Dedifferentiated amniotic fluid mesenchymal stem cell (primary cell): ENCODE data around the gene IGSF6.
"Not testable (repeated sequence)": the region's sequence is repeated elsewhere in the genome, so short reads cannot be mapped to it uniquely, and the experiment has no call there.

Experiments
- DNase-seq: peaks from one replicate; pipeline ENCODE4 v3.0.0-alpha.2; 2016; ENCODE audit errors: extremely low spot score

The IGSF6 gene

GRCh38 chr16:21653571-21653970, 1.2 kb upstream of the IGSF6 start:
- no peak for DNase-seq

DNA sequence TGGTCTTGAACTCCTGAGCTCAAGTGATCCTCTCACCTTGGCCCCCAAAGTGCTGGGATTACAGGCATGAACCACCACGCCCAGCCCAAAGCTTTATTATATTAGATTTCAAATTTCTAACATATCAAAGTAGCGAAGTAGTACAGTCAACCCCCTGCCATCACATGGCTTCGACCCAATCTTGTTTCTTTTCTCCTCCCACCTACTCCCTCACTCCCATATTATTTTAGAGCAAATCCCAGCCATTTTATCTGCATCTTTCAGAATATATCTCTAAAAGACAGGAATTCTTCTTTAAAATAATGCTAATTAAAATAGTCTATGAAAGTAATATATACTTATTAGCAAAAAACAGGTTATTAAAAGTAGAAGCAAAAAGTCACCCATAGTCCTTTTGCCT, 893 bp downstream of the IGSF6 start:
- no peak for DNase-seq

GRCh38 chr16:21650521-21650920, 1.9 kb downstream of the IGSF6 start:
- DNase-seq = no peak

GRCh38 chr16:21649826-21650406, 2.5 kb downstream of the IGSF6 start:
- not testable (repeated sequence) for DNase-seq

DNA sequence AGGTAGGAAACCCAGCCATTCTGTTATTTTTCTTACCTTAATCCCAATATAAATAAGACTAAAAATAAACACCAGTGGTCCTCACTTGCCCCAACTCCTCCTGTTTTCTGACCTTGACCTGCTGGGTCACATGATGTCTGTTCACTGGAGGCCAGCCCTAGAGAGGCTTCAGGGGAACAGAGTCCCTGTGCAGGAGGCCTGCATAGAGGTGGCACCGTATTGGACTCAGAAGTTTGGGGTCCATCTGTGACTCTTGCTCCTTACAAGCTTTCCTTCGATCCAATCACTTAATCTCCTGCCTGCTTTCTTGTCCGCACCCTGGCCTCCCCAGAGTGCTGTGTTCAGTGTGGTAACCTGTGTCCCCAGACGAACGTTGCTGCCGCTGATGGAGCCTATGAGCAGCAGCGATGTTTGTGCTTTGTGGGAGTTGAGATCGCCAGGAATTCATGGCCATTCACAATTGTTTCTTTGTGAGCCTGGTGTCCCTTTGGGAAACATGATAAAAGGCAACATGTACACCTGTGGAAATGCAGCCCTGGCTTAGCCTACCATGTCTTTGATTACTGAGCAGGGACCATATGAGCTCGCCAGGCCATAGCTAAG, 4.7 kb downstream of the IGSF6 start:
- DNase-seq = no peak

DNA sequence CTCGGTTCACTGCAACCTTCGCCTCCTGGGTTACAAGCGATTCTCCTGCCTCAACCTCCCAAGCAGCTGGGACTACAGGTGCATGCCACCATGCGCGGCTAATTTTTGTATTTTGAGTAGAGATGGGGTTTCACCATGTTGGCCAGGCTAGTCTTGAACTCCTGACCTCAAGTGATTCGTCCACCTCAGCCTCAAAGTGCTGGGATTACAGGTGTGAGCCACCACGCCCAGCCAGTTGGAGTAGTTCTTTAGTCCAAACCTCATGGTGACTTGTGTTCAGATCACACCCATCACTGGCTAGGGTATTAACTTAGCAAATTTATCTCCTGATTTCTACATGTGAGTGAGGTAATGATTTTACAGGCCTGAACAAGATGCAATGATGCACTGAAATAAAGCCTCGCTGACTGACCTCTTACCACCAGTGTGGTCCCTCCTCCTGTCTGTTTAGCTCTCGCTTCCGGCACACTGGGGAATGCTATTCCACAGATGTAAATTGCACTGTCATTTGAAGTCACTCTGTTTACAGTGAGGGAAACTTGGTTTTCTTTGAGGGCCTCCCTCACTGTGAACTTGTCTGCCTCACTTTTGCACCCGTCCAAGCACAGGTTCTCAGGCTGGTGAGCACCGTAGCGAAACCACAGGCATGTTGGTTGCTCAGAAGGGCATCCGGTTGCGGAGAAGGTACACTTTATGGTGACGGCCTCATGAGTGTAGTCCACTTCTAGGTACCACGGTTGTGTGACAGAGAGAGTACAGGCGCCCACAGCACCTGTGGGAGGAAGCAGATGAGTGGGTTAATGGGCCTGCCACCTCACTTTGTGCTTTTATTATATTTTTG, 5.5 kb downstream of the IGSF6 start:
- no peak for DNase-seq

- DNase-seq = no peak
These were observed 6.3 kb downstream of the IGSF6 start for GRCh38 chr16:21646091-21646490.

DNA sequence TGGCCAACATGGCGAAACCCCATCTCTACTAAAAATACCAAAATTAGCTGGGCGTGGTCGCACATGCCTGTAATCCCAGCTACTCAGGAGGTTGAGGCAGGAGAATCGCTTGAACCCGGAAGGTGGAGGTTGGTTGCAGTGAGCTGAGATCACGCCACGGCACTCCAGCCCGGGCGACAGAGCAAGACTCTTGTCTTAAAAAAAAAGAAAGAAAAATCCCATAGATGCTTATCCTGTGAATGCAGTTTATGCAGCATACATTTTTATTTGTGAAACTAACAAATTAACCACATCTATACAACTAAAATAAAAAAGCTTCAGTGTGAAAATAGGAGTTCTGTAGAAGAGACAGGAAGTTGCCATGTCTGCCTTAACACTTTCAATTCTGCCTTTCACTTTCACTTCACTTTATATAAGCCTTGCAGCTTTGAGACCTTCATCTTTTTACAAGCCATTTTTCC, 7.1 kb downstream of the IGSF6 start:
- no peak for DNase-seq

DNA sequence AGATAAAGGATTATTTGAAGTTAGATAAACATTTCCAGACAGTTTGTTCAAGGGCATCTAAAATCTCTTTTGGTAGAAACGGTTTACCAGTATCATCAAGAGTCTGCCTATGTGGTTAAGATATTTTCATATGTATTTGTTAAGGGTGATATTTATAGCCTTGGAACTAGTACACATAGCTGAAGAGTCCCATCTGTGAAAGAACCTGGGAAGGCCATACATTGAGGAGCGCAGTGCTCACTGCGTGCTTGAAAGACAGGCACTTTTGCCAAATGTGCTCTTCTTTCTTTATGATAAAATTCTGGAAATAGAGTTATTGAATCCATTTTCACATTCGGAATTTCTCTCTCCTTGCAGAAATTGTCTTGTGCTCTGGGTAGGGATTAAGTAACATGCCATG, 7.7 kb downstream of the IGSF6 start:
- DNase-seq = no peak

GRCh38 chr16:21643785-21644184, 8.6 kb downstream of the IGSF6 start:
- DNase-seq = no peak

- no peak for DNase-seq
These were observed 9.5 kb downstream of the IGSF6 start for GRCh38 chr16:21642861-21643260.

GRCh38 chr16:21641916-21642315, 10.5 kb downstream of the IGSF6 start:
- DNase-seq = no peak

- no peak for DNase-seq
These were observed 12.9 kb downstream of the IGSF6 start for GRCh38 chr16:21639493-21639892.

GRCh38 chr16:21638573-21638975, 13.8 kb downstream of the IGSF6 start:
- DNase-seq = no peak

GRCh38 chr16:21637032-21637968, 15.1 kb downstream of the IGSF6 start:
- DNase-seq = no peak

DNA sequence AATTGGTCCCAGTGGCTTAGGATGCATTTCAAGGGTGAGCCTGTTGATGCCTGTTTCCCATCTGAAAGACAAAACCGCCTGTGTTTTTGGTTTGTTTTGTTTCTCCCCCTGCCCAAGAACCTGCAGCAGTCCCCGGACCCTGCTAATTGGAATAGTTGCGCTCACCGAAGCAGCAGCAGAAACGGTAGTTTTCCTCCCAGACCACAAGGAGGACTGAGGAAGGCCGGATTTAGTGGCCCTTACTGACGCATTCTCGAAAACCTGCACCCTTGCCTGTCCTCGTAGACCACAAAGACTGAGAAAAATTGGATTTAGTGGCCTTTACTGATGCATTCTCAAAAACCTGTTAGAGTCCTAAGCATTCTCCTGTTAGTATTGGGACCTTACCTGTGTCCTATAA, 16.7 kb downstream of the IGSF6 start:
- not testable (repeated sequence) for DNase-seq

GRCh38 chr16:21634216-21634615, 18.2 kb downstream of the IGSF6 start:
- DNase-seq = no peak

DNA sequence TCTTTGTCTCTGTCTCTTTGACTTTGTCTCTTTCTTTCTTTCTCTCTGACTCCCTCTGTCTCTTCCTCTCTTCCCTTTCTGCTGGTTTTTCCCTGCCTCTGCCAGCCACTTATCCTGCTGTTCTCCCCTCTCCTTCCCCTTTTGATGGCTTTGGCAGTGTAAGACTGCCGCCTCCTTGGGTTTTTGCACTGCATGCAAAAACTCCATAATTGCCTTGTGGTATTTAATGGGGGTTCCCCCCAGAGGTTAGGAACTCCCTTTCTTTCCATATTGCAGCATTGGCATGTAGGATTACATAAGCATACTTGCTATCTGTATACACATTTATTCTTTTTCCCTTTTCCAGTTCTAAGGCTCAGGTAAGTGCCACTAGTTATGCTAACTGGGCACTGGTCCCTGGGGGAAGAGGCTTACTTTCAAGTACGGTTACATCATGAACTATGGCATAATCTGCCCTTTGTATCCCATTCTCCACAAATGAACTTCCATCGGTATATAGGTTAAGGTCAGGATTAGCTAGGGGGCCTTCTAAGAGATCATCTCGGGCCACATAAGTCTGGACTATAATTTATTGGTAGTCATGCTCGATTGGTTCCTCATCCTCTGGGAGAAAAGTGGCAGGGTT, 20.3 kb downstream of the IGSF6 start:
- not testable (repeated sequence) for DNase-seq

GRCh38 chr16:21631376-21631775, 21.0 kb downstream of the IGSF6 start:
- DNase-seq = not testable (repeated sequence)

DNA sequence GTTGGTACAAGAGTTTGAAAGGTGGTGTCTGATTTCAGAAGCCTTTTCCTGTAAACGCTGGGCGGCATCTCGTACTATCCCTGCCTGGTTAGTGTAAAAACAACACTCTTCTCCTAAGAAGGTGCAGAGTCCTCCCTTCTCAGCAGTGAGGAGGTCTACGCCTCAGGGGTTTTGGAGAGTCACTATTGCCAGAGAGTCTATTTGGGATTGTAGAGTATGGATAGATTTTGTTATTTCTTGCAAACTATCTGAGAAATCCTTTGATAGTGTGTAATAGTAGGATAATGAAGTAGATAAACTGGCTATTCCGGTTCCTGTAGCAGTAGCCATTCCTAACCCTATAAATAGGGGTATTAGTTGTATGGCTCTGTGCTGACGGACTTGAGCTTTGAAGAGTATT, 21.5 kb downstream of the IGSF6 start:
- DNase-seq = not testable (repeated sequence)
